Progenitor cell of endocrine pancreas (in vitro differentiated cells): ENCODE data around the gene WFDC5. TPM values are rescaled to one million over a fixed set of nuclear protein-coding genes. Genes with fewer than 3 reads are reported as not detected.
"Not testable (repeated sequence)": the region's sequence is repeated elsewhere in the genome, so short reads cannot be mapped to it uniquely, and the experiment has no call there.

ENCODE experiments used
- DNase-seq: peaks from one replicate; pipeline ENCODE4 v3.0.0; 2021; ENCODE audit warnings: low spot score; ENCODE audit not compliant: unreplicated experiment
- H3K27ac Mint-ChIP-seq: 2 replicates; pipeline ENCODE4 v1.8.0; 2021; ENCODE audit warnings: mild to moderate bottlenecking, moderate library complexity, mixed read lengths
- H3K27me3 Mint-ChIP-seq: 2 replicates; pipeline ENCODE4 v1.8.0; 2021; ENCODE audit warnings: mixed read lengths
- H3K36me3 Mint-ChIP-seq: 2 replicates; pipeline ENCODE4 v1.8.0; 2022; ENCODE audit warnings: mixed read lengths; ENCODE audit not compliant: insufficient read depth
- H3K4me1 Mint-ChIP-seq: 2 replicates; pipeline ENCODE4 v1.8.0; 2021; ENCODE audit warnings: low read depth, mixed read lengths
- H3K4me3 Mint-ChIP-seq: 2 replicates; pipeline ENCODE4 v1.8.0; 2021; ENCODE audit warnings: low read depth, mild to moderate bottlenecking, moderate library complexity, mixed read lengths
- H3K9me3 Mint-ChIP-seq: 2 replicates; pipeline ENCODE4 v1.8.0; 2021; ENCODE audit warnings: low read depth, mixed read lengths
- long read RNA-seq: library from polyadenylated mRNA; unstranded; transcript quantifications from one replicate; pipeline ENCODE4 v2.0.0, GENCODE V29; 2020
- total RNA-seq: library from RNA; stranded (reverse); gene quantifications from 2 replicates; pipeline ENCODE4 v1.2.1, GENCODE V29; 2021
- TF ChIP-seq, protein P1 (sequence below): fragments of 200-600 bp; sonication (generic); IDR thresholded peaks from one replicate; pipeline ENCODE4 v1.5.0; 2021; ENCODE audit warnings: antibody characterized with exemption, mild to moderate bottlenecking; ENCODE audit not compliant: unreplicated experiment

WFDC5 gene, protein sequence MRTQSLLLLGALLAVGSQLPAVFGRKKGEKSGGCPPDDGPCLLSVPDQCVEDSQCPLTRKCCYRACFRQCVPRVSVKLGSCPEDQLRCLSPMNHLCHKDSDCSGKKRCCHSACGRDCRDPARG
- total RNA-seq = not detected in 2 replicates
- long read RNA-seq = 0 reads

DNA sequence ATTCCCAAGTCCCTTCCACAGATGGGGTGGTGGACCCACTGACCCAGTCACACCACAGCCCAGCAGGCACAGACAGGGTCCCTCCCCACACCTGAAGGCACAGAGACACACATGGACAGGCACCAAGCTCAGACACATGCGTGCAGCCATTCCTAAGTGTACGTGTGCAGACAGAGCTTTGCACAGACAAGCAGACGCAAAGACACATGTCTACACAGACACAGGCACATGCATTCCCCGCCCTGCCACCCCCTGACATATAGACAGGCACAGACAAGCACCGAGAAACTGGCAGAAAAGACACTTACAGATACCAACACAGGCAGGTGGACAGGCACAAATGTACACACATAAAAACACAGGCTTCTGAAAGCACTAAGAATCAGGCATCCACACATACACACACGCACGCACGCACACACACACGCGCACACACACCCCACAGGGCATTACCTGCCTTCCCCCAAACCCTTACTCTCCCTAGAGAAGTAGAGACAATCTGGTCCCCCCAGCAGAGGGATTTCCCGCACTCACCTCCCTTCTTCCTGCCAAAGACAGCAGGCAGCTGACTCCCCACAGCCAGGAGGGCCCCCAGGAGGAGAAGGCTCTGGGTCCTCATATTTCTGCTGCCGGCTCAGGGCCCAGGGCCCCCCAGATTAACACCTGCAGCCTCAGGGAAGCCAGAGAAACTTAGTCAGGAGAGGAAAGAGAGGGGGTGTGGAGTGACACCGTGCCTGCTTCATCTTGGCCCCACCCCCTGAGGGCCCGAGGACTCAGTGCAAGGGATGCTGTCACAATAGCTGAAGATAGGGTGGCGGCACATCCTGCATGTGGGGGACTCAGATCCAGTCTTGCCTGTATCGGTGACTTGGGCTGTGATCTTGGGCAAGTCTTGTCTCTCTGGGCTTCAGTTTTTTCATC lies at the start of gene WFDC5:
Gene WFDC5, minus strand, starts transcription at position 710 of the 921 bp plus-strand sequence. Its CDS starts 91 bp downstream, at position 619.
- no peak for DNase-seq
- Mint-ChIP-seq H3K27me3 (peaks cover 18% of the 10 kb centered on the region), H3K4me3 (no peak within 1 kb of the TSS), H3K9me3 (no peaks in the 10 kb centered on the region), H3K27ac (no peak within 1 kb of the TSS), H3K36me3 (no peaks in the 10 kb centered on the region), H3K4me1 (no peaks in the 10 kb centered on the region)
- TF ChIP-seq, protein P1, sequence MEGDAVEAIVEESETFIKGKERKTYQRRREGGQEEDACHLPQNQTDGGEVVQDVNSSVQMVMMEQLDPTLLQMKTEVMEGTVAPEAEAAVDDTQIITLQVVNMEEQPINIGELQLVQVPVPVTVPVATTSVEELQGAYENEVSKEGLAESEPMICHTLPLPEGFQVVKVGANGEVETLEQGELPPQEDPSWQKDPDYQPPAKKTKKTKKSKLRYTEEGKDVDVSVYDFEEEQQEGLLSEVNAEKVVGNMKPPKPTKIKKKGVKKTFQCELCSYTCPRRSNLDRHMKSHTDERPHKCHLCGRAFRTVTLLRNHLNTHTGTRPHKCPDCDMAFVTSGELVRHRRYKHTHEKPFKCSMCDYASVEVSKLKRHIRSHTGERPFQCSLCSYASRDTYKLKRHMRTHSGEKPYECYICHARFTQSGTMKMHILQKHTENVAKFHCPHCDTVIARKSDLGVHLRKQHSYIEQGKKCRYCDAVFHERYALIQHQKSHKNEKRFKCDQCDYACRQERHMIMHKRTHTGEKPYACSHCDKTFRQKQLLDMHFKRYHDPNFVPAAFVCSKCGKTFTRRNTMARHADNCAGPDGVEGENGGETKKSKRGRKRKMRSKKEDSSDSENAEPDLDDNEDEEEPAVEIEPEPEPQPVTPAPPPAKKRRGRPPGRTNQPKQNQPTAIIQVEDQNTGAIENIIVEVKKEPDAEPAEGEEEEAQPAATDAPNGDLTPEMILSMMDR = no peak

DNA sequence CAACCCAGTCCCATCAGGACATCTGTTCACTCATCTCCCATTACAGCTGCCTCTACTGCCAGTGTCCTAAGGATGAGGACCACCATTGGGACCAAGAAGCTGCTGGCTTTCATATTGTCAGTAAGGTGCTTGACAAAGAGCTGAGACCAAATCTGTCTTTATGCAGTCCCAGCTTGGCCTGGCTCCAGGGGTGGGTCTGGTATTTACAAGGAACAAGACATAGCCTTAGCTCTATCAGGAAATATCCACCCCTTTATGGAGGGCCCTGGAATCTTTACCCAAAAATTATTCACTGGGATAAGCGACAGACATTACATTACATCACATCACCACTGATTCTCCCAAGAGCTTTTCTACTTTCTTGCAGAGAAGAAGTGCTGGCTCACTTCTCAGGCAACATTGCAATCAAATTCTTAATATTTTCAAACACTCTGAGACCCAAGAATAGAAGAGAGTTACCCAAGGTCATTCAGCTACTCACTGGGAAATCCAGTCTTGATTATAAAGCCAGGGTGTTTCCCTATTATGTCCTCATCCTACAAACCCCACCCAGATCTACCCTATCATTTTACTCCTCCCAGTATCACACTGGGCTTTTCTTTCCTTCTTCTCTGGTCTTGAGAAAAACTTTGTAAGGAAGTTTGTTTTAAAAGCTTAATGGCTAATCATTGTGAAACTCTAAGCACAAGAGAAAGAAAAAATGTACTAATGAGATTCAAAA lies 48.3 kb upstream of the WFDC5 start:
- no peaks in the 10 kb centered on the region for H3K4me1 Mint-ChIP-seq
- H3K36me3 Mint-ChIP-seq = no peaks in the 10 kb centered on the region
- peaks cover 4% of the 10 kb centered on the region for H3K27me3 Mint-ChIP-seq
- H3K4me3 Mint-ChIP-seq = no peak overlapping the region
- H3K27ac Mint-ChIP-seq = no peak overlapping the region
- DNase-seq = no peak
- peaks cover 46% of the 10 kb centered on the region for H3K9me3 Mint-ChIP-seq
- TF ChIP-seq, protein P1 = no peak

DNA sequence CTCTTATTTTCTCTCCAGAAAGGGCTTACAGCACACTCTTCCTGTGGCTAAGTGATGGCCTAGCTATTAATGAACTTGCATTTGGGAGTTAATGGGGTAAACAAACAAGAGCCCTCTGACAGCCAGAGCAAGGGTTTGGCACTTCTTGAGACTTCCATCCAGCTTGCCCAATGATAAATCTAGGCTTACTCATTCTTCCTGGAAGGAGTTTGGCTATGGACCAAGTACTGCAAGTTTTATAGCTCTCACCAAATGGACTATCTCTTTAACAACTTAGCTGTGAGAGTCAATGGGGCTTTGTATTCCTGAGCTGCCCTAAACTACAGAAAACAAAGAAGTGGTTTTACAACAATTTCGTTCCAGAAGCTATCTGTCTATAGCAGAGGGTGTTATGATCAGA lies 43.0 kb upstream of the WFDC5 start:
- no peak overlapping the region for H3K27ac Mint-ChIP-seq
- no peaks in the 10 kb centered on the region for H3K36me3 Mint-ChIP-seq
- no peak for DNase-seq
- no peaks in the 10 kb centered on the region for H3K4me1 Mint-ChIP-seq
- peaks cover 17% of the 10 kb centered on the region for H3K9me3 Mint-ChIP-seq
- no peak overlapping the region for H3K4me3 Mint-ChIP-seq
- H3K27me3 Mint-ChIP-seq = peaks cover 5% of the 10 kb centered on the region
- TF ChIP-seq, protein P1 = no peak

DNA sequence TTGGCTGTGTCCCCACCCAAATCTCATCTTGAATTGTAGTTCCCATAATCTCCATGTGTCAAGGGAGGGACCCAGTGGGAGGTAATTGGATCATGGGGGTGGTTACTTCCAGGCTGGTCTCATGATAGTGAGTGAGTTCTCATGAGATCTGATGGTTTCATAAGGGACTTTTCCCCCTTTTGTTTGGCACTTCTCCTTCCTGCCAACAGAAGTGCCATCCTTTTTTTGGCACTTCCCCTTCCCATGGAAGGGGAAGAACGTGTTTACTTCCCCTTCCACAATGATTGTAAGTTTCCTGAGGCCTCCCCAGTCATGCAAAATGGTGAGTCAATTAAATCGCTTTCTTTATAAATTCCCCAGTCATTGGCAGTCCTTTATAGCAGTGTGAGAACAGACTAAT lies 41.7 kb upstream of the WFDC5 start:
- Mint-ChIP-seq H3K27me3 (peaks cover 8% of the 10 kb centered on the region), H3K36me3 (no peaks in the 10 kb centered on the region), H3K4me1 (no peaks in the 10 kb centered on the region), H3K4me3 (no peak overlapping the region), H3K9me3 (peaks cover 6% of the 10 kb centered on the region), H3K27ac (no peak overlapping the region)
- TF ChIP-seq, protein P1 = no peak
- no peak for DNase-seq

DNA sequence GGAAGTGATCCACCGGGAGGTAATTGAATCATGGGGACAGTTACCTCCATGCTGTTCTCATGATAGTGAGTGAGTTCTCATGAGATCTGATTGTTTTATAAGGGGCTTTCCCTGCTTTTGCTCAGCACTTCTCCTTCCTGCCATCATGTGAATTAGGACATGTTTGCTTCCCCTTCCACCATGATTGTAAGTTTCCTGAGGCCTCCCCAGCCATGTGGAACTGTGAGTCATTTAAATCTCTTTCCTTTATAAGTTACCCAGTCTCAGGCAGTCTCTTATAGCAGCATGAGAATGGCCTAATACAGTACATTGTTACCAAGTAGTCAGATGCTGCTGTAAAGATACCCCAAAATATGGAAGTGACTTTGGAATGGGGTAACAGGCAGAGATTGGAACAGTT lies 39.8 kb upstream of the WFDC5 start:
- not testable (repeated sequence) for H3K9me3 Mint-ChIP-seq, DNase-seq, H3K27ac Mint-ChIP-seq, H3K4me1 Mint-ChIP-seq, H3K4me3 Mint-ChIP-seq, H3K36me3 Mint-ChIP-seq
- H3K27me3 Mint-ChIP-seq = peaks cover 18% of the 10 kb centered on the region
